ENCODE measurements around the gene C1QTNF6.

The C1QTNF6 gene

DNA sequence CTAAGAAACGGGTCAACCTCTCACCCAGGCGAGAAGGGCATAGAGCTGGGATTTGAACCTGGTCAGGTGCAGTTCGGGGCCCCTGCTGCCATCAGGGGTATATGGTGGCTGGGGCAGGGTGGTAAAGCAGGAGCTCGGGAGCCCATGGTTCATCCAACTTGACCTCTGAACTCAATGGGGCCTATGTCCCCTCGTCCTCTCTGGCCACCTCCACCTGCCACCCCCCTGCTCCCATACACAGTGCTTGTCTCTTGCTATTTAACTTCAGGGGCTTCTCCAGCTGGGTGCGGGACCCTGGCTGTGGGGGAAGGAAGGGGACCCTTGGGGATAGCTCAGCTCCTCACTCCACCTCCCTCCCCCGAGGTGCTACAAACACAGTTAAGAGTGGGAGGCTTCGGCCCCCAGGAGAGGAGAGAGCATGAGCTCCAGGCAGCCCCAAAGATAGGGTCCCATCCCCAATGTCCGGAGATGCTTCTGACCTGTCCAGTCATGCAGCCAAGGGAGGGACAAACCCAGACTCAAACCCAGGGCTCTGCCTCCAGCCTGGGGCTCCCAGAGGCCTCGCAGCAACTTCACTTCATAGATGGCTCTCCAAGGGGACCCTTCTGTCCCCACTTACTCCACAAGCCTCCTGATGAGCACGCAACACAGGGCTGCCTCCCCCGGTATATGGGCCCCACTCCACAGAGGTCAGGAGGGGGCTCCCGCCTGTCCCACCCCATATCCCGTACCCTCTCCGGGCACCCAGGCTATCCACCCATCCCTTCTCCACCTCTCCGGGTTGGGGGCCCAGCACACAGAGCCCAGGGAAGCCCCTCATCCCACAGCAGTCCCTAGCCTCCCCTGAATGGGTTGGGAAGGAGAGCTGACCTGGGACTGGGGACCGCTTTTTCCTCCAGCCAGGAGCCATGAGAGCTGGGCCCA lies 39.0 kb downstream of the C1QTNF6 start:
- H3K79me1 ChIP-seq (ENCODE audit: low read length), result peaks cover 2% of the 10 kb centered on the region
- H3K4me2 ChIP-seq (ENCODE audit: low read length), result peak overlapping the region; percentile 13
- no peak overlapping the region for H3K9ac ChIP-seq (ENCODE audit: low read length)
- no peak overlapping the region for H3K27ac ChIP-seq (ENCODE audit: low read depth, low read length)
- peak overlapping the region; percentile 57 for H4K91ac ChIP-seq (ENCODE audit: low read depth, low read length)
- H3K14ac ChIP-seq (ENCODE audit: low read length), result peak overlapping the region; percentile 30
- H3K4me3 ChIP-seq (ENCODE audit: low read depth, low read length), result peak overlapping the region; percentile 9
- H3K79me2 ChIP-seq (ENCODE audit: control insufficient read depth, insufficient read depth, low read length, poor library complexity), result no peaks in the 10 kb centered on the region
- no peak overlapping the region for H4K12ac ChIP-seq (ENCODE audit: low read depth, low read length)
- H3K23ac ChIP-seq (ENCODE audit: low read length), result no peak overlapping the region
- no peak overlapping the region for H3K18ac ChIP-seq (ENCODE audit: low read length)
- H2BK12ac ChIP-seq (ENCODE audit: low read length), result peak overlapping the region; percentile 16
- DNase-seq, result no peak
- H2BK5ac ChIP-seq (ENCODE audit: low read depth, low read length, poor library complexity), result no peak overlapping the region
- H3K27me3 ChIP-seq (ENCODE audit: insufficient read depth, low read length), result no peaks in the 10 kb centered on the region
- H3K36me3 ChIP-seq (ENCODE audit: control insufficient read depth in 1 of 2, insufficient read depth in 2 of 2, low read length in 2 of 2), result no peaks in the 10 kb centered on the region
- H3K4me1 ChIP-seq (ENCODE audit: control insufficient read depth in 1 of 2, insufficient read depth in 2 of 2, low read length in 2 of 2), result peaks cover 7 to 11% of the 10 kb centered on the region in 2 experiments
- H3K9me3 ChIP-seq (ENCODE audit: insufficient read depth, low read depth, low read length), result peaks cover 1% of the 10 kb centered on the region
- peak overlapping the region; percentile 12 for H4K8ac ChIP-seq (ENCODE audit: low read depth, low read length)
- no peak overlapping the region for H2AK5ac ChIP-seq (ENCODE audit: low read length)
- no peak overlapping the region for H2BK120ac ChIP-seq (ENCODE audit: insufficient read depth, low read length, poor library complexity)
- no peak overlapping the region for H3K4ac ChIP-seq (ENCODE audit: low read depth, low read length)
- no peak overlapping the region for H2AFZ ChIP-seq (ENCODE audit: insufficient read depth, low read length, poor library complexity)
- WGBS (ENCODE audit: extremely low coverage, insufficient coverage, insufficient read length), result no CpG with 5 or more reads among the region's 17 CpGs

DNA sequence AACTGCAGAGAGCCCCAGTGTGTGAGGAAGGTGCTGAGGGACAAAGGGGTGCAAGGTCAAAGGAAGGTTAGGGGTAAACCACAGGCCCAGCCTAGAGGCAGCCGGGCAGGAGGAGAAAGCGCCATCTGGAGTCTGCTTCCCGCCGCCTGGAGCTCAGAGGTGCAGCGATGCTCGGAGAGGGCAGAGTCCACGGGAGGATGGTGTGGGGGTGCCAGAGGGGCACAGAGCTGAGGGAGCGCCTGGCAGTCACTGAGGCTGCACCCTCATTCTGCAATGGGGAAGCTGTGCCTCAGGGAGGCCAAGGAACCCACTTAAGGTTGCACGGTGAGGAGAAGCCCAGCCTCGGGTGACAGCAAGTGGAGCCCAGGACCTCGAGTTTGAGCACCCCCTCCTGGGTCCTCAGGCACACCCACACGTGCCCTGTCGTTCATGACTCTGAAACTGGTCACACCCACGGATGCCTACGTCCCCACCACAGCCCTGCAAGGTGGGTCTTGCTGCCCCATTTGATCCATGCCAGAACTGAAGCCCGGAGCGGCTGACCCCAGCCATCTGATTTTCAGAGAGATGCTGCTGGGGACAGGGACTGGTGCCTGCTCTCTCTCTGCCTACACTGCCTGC lies 39.9 kb downstream of the C1QTNF6 start:
- H2BK12ac ChIP-seq (ENCODE audit: low read length), result no peak overlapping the region

DNA sequence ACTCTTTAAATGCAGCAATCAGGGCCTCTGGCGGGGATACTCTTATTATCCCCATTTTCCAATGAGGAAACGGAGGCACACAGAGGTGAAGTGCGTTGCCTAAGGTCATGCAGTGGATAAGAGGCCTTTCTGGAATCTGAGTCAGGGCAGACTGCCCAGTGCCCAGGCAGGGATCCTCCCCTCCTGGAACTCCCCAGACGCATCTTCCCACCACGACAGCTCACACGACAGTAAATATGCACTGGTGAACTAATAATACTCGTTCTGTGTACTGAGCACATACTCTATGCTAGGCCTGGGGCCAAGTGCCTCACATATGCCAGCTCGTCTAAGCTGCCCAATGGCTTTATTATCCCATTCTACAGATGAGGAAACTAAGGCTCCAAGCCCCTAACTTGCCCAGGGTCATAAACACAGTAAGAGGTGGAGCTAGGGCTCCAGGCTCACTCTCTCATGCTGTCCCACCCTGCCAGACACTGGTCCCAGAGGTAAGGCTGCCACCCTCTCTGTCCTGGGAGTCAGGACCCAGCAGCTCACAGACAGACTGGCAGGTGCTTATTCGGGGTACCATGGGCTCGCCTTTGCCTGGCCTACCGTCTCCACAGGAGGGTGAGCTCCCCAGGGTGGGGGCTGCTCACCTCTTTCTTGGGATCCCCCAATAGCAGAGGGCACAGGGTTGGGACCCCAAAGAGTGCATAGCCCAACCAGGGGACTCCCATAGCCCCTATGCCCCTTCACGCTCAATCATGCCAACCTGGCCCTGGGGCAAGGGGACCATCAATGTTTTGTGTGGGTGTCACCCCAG lies 40.7 kb downstream of the C1QTNF6 start:
- no peak overlapping the region for H3K4ac ChIP-seq (ENCODE audit: low read depth, low read length)
- no peak overlapping the region for H2BK120ac ChIP-seq (ENCODE audit: insufficient read depth, low read length, poor library complexity)
- H3K27ac ChIP-seq (ENCODE audit: low read depth, low read length), result no peak overlapping the region
- H3K4me1 ChIP-seq (ENCODE audit: control insufficient read depth in 1 of 2, insufficient read depth in 2 of 2, low read length in 2 of 2), result peaks cover 7 to 11% of the 10 kb centered on the region in 2 experiments
- H4K12ac ChIP-seq (ENCODE audit: low read depth, low read length), result no peak overlapping the region
- H2BK5ac ChIP-seq (ENCODE audit: low read depth, low read length, poor library complexity), result no peak overlapping the region
- no peaks in the 10 kb centered on the region for H3K36me3 ChIP-seq (ENCODE audit: control insufficient read depth in 1 of 2, insufficient read depth in 2 of 2, low read length in 2 of 2)
- H4K8ac ChIP-seq (ENCODE audit: low read depth, low read length), result no peak overlapping the region
- no peaks in the 10 kb centered on the region for H3K79me2 ChIP-seq (ENCODE audit: control insufficient read depth, insufficient read depth, low read length, poor library complexity)
- H3K18ac ChIP-seq (ENCODE audit: low read length), result no peak overlapping the region
- no peak overlapping the region for H4K91ac ChIP-seq (ENCODE audit: low read depth, low read length)
- no peak overlapping the region for H2AFZ ChIP-seq (ENCODE audit: insufficient read depth, low read length, poor library complexity)
- WGBS (ENCODE audit: extremely low coverage, insufficient coverage, insufficient read length), result no CpG with 5 or more reads among the region's 12 CpGs
- no peaks in the 10 kb centered on the region for H3K27me3 ChIP-seq (ENCODE audit: insufficient read depth, low read length)
- no peak overlapping the region for H3K4me2 ChIP-seq (ENCODE audit: low read length)
- H3K9ac ChIP-seq (ENCODE audit: low read length), result no peak overlapping the region
- peaks cover 1% of the 10 kb centered on the region for H3K9me3 ChIP-seq (ENCODE audit: insufficient read depth, low read depth, low read length)
- no peak overlapping the region for H3K4me3 ChIP-seq (ENCODE audit: low read depth, low read length)
- no peak overlapping the region for H2AK5ac ChIP-seq (ENCODE audit: low read length)
- H3K23ac ChIP-seq (ENCODE audit: low read length), result no peak overlapping the region
- no peak for DNase-seq
- H3K14ac ChIP-seq (ENCODE audit: low read length), result no peak overlapping the region
- H3K79me1 ChIP-seq (ENCODE audit: low read length), result peaks cover 2% of the 10 kb centered on the region
- H2BK12ac ChIP-seq (ENCODE audit: low read length), result no peak overlapping the region

More for the DNA sequence above, 39.9 kb downstream of the C1QTNF6 start:
- no peak overlapping the region for H3K23ac ChIP-seq (ENCODE audit: low read length)
- no peaks in the 10 kb centered on the region for H3K79me2 ChIP-seq (ENCODE audit: control insufficient read depth, insufficient read depth, low read length, poor library complexity)
- H3K27ac ChIP-seq (ENCODE audit: low read depth, low read length), result no peak overlapping the region
- no peak overlapping the region for H4K12ac ChIP-seq (ENCODE audit: low read depth, low read length)
- H3K14ac ChIP-seq (ENCODE audit: low read length), result no peak overlapping the region
- no peaks in the 10 kb centered on the region for H3K27me3 ChIP-seq (ENCODE audit: insufficient read depth, low read length)
- no peak overlapping the region for H4K91ac ChIP-seq (ENCODE audit: low read depth, low read length)
- DNase-seq, result no peak
- H3K4ac ChIP-seq (ENCODE audit: low read depth, low read length), result no peak overlapping the region
- no peak overlapping the region for H2AFZ ChIP-seq (ENCODE audit: insufficient read depth, low read length, poor library complexity)
- H3K4me2 ChIP-seq (ENCODE audit: low read length), result no peak overlapping the region
- H3K4me3 ChIP-seq (ENCODE audit: low read depth, low read length), result no peak overlapping the region
- no peaks in the 10 kb centered on the region for H3K36me3 ChIP-seq (ENCODE audit: control insufficient read depth in 1 of 2, insufficient read depth in 2 of 2, low read length in 2 of 2)
- H3K4me1 ChIP-seq (ENCODE audit: control insufficient read depth in 1 of 2, insufficient read depth in 2 of 2, low read length in 2 of 2), result peaks cover 7 to 11% of the 10 kb centered on the region in 2 experiments
- peaks cover 1% of the 10 kb centered on the region for H3K9me3 ChIP-seq (ENCODE audit: insufficient read depth, low read depth, low read length)
- no peak overlapping the region for H3K9ac ChIP-seq (ENCODE audit: low read length)
- H4K8ac ChIP-seq (ENCODE audit: low read depth, low read length), result no peak overlapping the region
- no peak overlapping the region for H2BK5ac ChIP-seq (ENCODE audit: low read depth, low read length, poor library complexity)
- H3K18ac ChIP-seq (ENCODE audit: low read length), result no peak overlapping the region
- no CpG with 5 or more reads among the region's 17 CpGs for WGBS (ENCODE audit: extremely low coverage, insufficient coverage, insufficient read length)
- H3K79me1 ChIP-seq (ENCODE audit: low read length), result peaks cover 2% of the 10 kb centered on the region
- no peak overlapping the region for H2AK5ac ChIP-seq (ENCODE audit: low read length)
- no peak overlapping the region for H2BK120ac ChIP-seq (ENCODE audit: insufficient read depth, low read length, poor library complexity)

DNA sequence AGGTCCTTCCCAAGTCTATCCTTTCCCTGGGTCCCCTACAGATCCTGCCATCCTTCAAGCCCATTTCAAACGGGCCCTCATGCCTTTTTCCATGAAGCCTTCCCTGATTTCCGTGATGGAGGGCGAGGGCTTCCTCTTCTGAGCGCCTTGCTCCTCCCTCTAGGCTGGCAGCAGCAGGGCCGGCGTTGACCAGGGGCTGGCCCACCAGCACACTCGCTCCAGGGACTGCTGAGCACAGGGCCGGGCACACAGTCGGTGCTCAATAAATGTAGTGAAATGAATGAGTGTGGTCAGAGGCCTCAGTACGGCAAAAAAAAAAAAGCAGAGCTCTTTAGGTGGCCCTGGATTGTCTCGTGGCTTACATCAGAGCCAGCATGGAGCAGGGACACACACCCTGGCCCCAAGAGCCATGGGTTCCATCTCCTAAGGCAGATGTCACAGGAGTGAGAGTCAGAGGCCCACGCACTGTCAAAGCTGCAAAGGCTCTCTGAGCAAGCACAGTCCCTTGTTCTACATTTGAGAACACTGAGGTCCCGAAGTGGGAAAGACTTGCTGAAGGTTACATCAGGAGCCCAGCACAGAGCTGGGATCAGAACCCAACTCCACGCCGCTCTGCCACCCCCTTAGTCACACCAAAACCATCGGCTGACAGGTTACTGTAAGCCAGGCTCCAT lies 41.4 kb downstream of the C1QTNF6 start:
- no CpG with 5 or more reads among the region's 16 CpGs for WGBS (ENCODE audit: extremely low coverage, insufficient coverage, insufficient read length)

More for the DNA sequence above, 41.4 kb downstream of the C1QTNF6 start:
- H3K36me3 ChIP-seq (ENCODE audit: control insufficient read depth in 1 of 2, insufficient read depth in 2 of 2, low read length in 2 of 2), result no peaks in the 10 kb centered on the region
- no peaks in the 10 kb centered on the region for H3K79me2 ChIP-seq (ENCODE audit: control insufficient read depth, insufficient read depth, low read length, poor library complexity)
- no peak overlapping the region for H3K18ac ChIP-seq (ENCODE audit: low read length)
- H2AFZ ChIP-seq (ENCODE audit: insufficient read depth, low read length, poor library complexity), result no peak overlapping the region
- H2BK12ac ChIP-seq (ENCODE audit: low read length), result no peak overlapping the region
- no peak overlapping the region for H4K8ac ChIP-seq (ENCODE audit: low read depth, low read length)
- no peak overlapping the region for H3K4me3 ChIP-seq (ENCODE audit: low read depth, low read length)
- H3K27me3 ChIP-seq (ENCODE audit: insufficient read depth, low read length), result no peaks in the 10 kb centered on the region
- peaks cover 1% of the 10 kb centered on the region for H3K9me3 ChIP-seq (ENCODE audit: insufficient read depth, low read depth, low read length)
- H3K4me1 ChIP-seq (ENCODE audit: control insufficient read depth in 1 of 2, insufficient read depth in 2 of 2, low read length in 2 of 2), result peaks cover 7 to 11% of the 10 kb centered on the region in 2 experiments
- DNase-seq, result no peak
- no peak overlapping the region for H2BK120ac ChIP-seq (ENCODE audit: insufficient read depth, low read length, poor library complexity)
- no peak overlapping the region for H3K23ac ChIP-seq (ENCODE audit: low read length)
- H3K4ac ChIP-seq (ENCODE audit: low read depth, low read length), result no peak overlapping the region
- H3K4me2 ChIP-seq (ENCODE audit: low read length), result no peak overlapping the region
- no peak overlapping the region for H4K91ac ChIP-seq (ENCODE audit: low read depth, low read length)
- no peak overlapping the region for H3K27ac ChIP-seq (ENCODE audit: low read depth, low read length)
- no peak overlapping the region for H3K14ac ChIP-seq (ENCODE audit: low read length)
- H4K12ac ChIP-seq (ENCODE audit: low read depth, low read length), result no peak overlapping the region
- H2AK5ac ChIP-seq (ENCODE audit: low read length), result no peak overlapping the region
- H3K9ac ChIP-seq (ENCODE audit: low read length), result no peak overlapping the region
- H3K79me1 ChIP-seq (ENCODE audit: low read length), result peaks cover 2% of the 10 kb centered on the region
- H2BK5ac ChIP-seq (ENCODE audit: low read depth, low read length, poor library complexity), result no peak overlapping the region
